ENCODE measurements around the gene ETNK1. TPM values are rescaled to one million over a fixed set of nuclear protein-coding genes. Genes with fewer than 3 reads are reported as not detected.

Gene ETNK1
- total and polyA plus RNA-seq, 8 donors = 14.8 to 44.7 (median 21.6) TPM

DNA sequence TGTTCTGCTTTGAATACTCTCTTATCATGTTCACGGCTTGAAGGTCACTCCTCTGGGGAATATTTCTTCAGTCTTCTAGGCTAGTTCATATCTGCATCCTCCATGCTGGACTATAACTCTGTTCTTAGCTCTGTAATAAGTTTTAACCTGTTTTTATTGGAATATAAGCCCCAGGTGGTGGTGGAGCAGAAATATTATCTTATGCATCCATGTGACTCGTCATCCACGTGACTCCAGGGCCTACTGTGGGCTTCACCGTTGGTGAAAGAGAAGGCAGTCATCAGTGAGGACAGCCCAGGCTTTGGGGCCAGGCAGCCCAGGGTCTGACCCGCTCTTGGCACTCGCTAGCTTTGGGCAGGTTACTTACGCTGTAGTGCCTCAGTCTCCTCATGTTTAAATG lies 87.1 kb downstream of the ETNK1 start:
- intact Hi-C loops (cut with DNase I) = no loop called here
- DNase-seq (no peak), FAIRE-seq (no peak), ATAC-seq (no peak)
- Histone ChIP-seq H3K27me3 (no peaks in the 10 kb centered on the region), H3K36me3 (no peaks in the 10 kb centered on the region), H3K27ac (no peak overlapping the region), H3K9me3 (no peaks in the 10 kb centered on the region), H3K4me1 (no peaks in the 10 kb centered on the region), H3K4me3 (no peak overlapping the region)
- WGBS, 2 donors = 75 to 77% methylated on average over 7 of the region's 7 CpGs
- TF ChIP-seq, protein P1, sequence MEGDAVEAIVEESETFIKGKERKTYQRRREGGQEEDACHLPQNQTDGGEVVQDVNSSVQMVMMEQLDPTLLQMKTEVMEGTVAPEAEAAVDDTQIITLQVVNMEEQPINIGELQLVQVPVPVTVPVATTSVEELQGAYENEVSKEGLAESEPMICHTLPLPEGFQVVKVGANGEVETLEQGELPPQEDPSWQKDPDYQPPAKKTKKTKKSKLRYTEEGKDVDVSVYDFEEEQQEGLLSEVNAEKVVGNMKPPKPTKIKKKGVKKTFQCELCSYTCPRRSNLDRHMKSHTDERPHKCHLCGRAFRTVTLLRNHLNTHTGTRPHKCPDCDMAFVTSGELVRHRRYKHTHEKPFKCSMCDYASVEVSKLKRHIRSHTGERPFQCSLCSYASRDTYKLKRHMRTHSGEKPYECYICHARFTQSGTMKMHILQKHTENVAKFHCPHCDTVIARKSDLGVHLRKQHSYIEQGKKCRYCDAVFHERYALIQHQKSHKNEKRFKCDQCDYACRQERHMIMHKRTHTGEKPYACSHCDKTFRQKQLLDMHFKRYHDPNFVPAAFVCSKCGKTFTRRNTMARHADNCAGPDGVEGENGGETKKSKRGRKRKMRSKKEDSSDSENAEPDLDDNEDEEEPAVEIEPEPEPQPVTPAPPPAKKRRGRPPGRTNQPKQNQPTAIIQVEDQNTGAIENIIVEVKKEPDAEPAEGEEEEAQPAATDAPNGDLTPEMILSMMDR (IDR thresholded peaks at IDR 0.05) = no peak

DNA sequence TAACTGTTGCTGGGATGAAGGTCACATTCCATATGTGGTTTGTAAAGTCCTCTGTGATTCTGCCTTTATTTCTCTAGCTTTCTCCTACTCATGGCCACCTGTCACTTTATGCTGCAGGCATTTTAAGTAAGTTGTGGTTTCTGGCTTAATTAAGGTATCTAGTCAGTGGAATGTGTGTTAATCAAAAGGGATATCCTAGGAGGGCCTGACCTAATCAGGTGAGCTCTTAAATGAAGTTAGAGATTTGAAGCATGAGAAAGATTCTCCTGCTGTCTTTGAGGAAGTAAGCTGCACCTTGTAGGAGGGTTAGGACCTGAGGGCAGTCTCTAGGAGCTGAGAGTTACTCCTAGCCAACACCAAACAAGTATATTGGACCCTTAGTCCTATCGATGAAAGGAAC lies 90.3 kb downstream of the ETNK1 start:
- Histone ChIP-seq H3K4me1 (no peaks in the 10 kb centered on the region), H3K9me3 (no peaks in the 10 kb centered on the region), H3K27me3 (no peaks in the 10 kb centered on the region), H3K36me3 (no peaks in the 10 kb centered on the region), H3K27ac (no peak overlapping the region), H3K4me3 (no peak overlapping the region)
- no peak for ATAC-seq
- FAIRE-seq = no peak
- WGBS, 2 donors = 86 to 100% methylated on average over 1 of the region's 1 CpG
- TF ChIP-seq, protein P1 (IDR thresholded peaks at IDR 0.05) = no peak
- DNase-seq = no peak
- intact Hi-C loops (cut with DNase I) = no loop called here

DNA sequence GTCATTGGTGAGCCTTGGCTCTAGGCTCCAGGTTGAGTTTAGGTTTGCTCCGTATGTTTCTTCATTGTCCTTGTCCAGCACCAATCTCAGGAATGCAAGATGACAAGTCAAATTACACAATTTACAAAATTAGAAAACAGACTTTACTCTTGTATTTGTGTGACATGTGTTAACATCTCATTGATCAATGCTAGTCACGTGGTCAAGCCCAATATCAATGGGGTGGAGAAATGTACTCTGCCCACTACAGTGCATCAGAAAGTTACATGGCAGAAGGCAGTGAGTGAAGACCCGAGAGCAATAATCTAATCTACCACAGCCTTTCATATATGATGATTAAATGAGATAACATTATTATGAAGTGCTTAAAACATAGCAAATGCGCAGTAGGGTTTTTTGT lies 94.8 kb downstream of the ETNK1 start:
- FAIRE-seq (no peak), ATAC-seq (no peak)

DNA sequence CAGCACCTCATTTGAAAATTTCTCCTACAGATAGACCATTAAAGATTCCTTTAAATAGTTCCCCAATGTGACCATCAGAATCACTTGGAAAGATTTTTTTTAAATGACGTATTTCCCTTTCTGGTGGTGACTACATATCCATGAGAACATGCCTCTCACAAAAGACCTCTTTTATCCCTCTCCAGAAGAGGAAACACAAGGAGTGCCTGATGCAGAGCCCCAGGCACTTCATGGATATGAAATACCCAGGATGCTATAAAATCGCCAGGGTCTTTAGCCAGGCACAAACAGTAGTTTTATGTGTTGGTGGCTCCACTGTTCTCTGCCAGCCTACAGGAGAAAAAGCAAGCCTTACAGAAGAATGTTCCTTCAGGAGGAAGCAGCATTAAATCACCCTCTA lies 97.1 kb downstream of the ETNK1 start:
- intact Hi-C loops (cut with DNase I) = no loop called here
- DNase-seq (no peak), ATAC-seq (no peak), FAIRE-seq (no peak)
- H3K4me1 ChIP-seq = no peaks in the 10 kb centered on the region
- H3K4me3 ChIP-seq = no peak overlapping the region
- H3K36me3 ChIP-seq = no peaks in the 10 kb centered on the region
- H3K27ac ChIP-seq = no peak overlapping the region
- no peaks in the 10 kb centered on the region for H3K9me3 ChIP-seq
- no peaks in the 10 kb centered on the region for H3K27me3 ChIP-seq
- TF ChIP-seq, protein P1 (IDR thresholded peaks at IDR 0.05) = no peak
- WGBS, 2 donors = 66 to 85% methylated on average over 2 of the region's 2 CpGs

More for the DNA sequence above, 94.8 kb downstream of the ETNK1 start:
- Histone ChIP-seq H3K36me3 (no peaks in the 10 kb centered on the region), H3K4me1 (no peaks in the 10 kb centered on the region), H3K27ac (no peak overlapping the region), H3K27me3 (no peaks in the 10 kb centered on the region), H3K9me3 (no peaks in the 10 kb centered on the region), H3K4me3 (no peak overlapping the region)
- DNase-seq = no peak
- TF ChIP-seq, protein P1 (IDR thresholded peaks at IDR 0.05) = no peak
- intact Hi-C loops (cut with DNase I) = no loop called here
- 63 to 72% methylated on average over 4 of the region's 4 CpGs for WGBS, 2 donors

DNA sequence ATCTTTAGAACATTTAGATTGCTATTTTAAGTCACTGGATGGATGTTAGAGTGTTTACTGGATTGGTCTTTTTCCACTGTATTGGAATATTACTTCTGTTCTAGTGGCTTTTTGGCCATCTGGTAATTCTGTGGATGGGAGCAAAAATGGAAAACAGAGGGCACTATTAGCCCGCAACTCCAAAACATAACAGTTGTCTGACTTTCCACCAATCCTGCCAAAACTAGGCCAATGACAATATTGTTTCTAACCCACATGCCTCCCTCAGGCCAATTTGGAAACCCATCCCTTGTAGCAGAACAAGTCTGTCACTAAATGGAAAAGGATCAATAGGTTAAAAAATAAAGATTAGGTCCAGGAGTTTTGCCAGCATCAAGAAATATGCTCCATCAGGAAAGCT lies 97.8 kb downstream of the ETNK1 start:
- TF ChIP-seq, protein P1 (IDR thresholded peaks at IDR 0.05) = no peak
- DNase-seq = no peak
- 65 to 84% methylated on average over 1 of the region's 1 CpG for WGBS, 2 donors
- intact Hi-C loops (cut with DNase I) = no loop called here
- no peak for FAIRE-seq
- Histone ChIP-seq H3K36me3 (no peaks in the 10 kb centered on the region), H3K4me1 (no peaks in the 10 kb centered on the region), H3K9me3 (no peaks in the 10 kb centered on the region), H3K27me3 (no peaks in the 10 kb centered on the region), H3K27ac (no peak overlapping the region), H3K4me3 (no peak overlapping the region)
- no peak for ATAC-seq
